Mesendoderm (in vitro differentiated cells): ENCODE data around the gene ZNF579.
A peak's percentile ranks its signal among the peaks of the same experiment; 100 is the strongest.
"Not testable (repeated sequence)": the region's sequence is repeated elsewhere in the genome, so short reads cannot be mapped to it uniquely, and the experiment has no call there.

Experiments used
- DNase-seq: peaks from one replicate; pipeline ENCODE4 v3.0.0; 2013
- H2AK5ac ChIP-seq: 2 replicates; pipeline ENCODE4 v1.6.1; 2013; ENCODE audit warnings: low read length, inconsistent platforms
- H2BK120ac ChIP-seq: 2 replicates; pipeline ENCODE4 v1.6.1; 2013; ENCODE audit warnings: low read depth, mild to moderate bottlenecking, low read length, moderate library complexity, mixed read lengths
- H2BK15ac ChIP-seq: replicated peaks from 2 replicates; pipeline ENCODE4 v1.6.1; 2013; ENCODE audit warnings: low read depth, mild to moderate bottlenecking, moderate library complexity
- H2BK5ac ChIP-seq: 2 replicates; pipeline ENCODE4 v1.6.1; 2013; ENCODE audit warnings: low read length, inconsistent platforms
- H3K18ac ChIP-seq: 2 replicates; pipeline ENCODE4 v1.6.1; 2013; ENCODE audit warnings: mild to moderate bottlenecking, low read length, mixed read lengths
- H3K23ac ChIP-seq: one replicate; pipeline ENCODE4 v1.6.1; 2013; ENCODE audit warnings: low read length
- H3K27ac ChIP-seq: 2 replicates; pipeline ENCODE4 v1.5.1; 2013; ENCODE audit warnings: low read depth, mild to moderate bottlenecking, inconsistent platforms, low read length, moderate library complexity
- H3K27me3 ChIP-seq: 2 replicates; pipeline ENCODE4 v1.6.1; 2013; ENCODE audit warnings: low read length, control low read depth, mild to moderate bottlenecking, inconsistent platforms; ENCODE audit not compliant: insufficient read depth, poor library complexity
- H3K36me3 ChIP-seq: 2 replicates; pipeline ENCODE4 v1.6.1; 2013; ENCODE audit warnings: low read length, inconsistent platforms; ENCODE audit not compliant: control insufficient read depth, insufficient read depth
- H3K4ac ChIP-seq: one replicate; pipeline ENCODE4 v1.6.1; 2013; ENCODE audit warnings: low read depth, mild to moderate bottlenecking, low read length, moderate library complexity
- H3K4me1 ChIP-seq: 2 replicates; pipeline ENCODE4 v1.6.1; 2013; ENCODE audit warnings: low read depth, low read length, inconsistent platforms; ENCODE audit not compliant: control insufficient read depth
- H3K4me2 ChIP-seq: 2 replicates; pipeline ENCODE4 v1.6.1; 2013; ENCODE audit warnings: low read length
- H3K4me3 ChIP-seq: 2 replicates; pipeline ENCODE4 v1.5.1; 2013; ENCODE audit warnings: mild to moderate bottlenecking, low read length
- H3K56ac ChIP-seq: one replicate; pipeline ENCODE4 v1.6.1; 2013; ENCODE audit warnings: low read length
- H3K79me1 ChIP-seq: 2 replicates; pipeline ENCODE4 v1.6.1; 2013; ENCODE audit warnings: low read length, inconsistent platforms
- H3K79me2 ChIP-seq: 2 replicates; pipeline ENCODE4 v1.6.1; 2013; ENCODE audit warnings: mild to moderate bottlenecking, low read length; ENCODE audit not compliant: control insufficient read depth, insufficient read depth
- H3K9ac ChIP-seq: 2 replicates; pipeline ENCODE4 v1.6.1; 2013; ENCODE audit warnings: low read length, inconsistent platforms
- H4K5ac ChIP-seq: one replicate; pipeline ENCODE4 v1.6.1; 2013; ENCODE audit warnings: low read length
- H4K8ac ChIP-seq: one replicate; pipeline ENCODE4 v1.6.1; 2013; ENCODE audit warnings: low read depth, mild to moderate bottlenecking, control low read depth, low read length, moderate library complexity
- WGBS: extraction: QIAGEN DNeasy Blood & Tissue Kit; methylation state at CpG from one replicate; pipeline ENCODE4 v1.1.7; 2013; ENCODE audit warnings: low lambda C conversion rate, missing lambda C conversion rate; ENCODE audit not compliant: insufficient coverage; ENCODE audit errors: extremely low coverage; 5-methylcytosine and 5-hydroxymethylcytosine counted together

Gene ZNF579

GRCh38 chr19:55584871-55585270 is 4.2 kb upstream of the ZNF579 start:
- Histone ChIP-seq H3K23ac (no peak overlapping the region), H3K79me1 (peaks cover under 1% of the 10 kb centered on the region), H3K79me2 (peaks cover 3% of the 10 kb centered on the region), H3K9ac (no peak overlapping the region), H3K4me2 (no peak overlapping the region), H3K4me1 (no peaks in the 10 kb centered on the region), H2AK5ac (no peak overlapping the region), H3K56ac (no peak overlapping the region), H4K8ac (no peak overlapping the region), H2BK120ac (no peak overlapping the region), H3K36me3 (no peaks in the 10 kb centered on the region), H4K5ac (no peak overlapping the region), H2BK5ac (no peak overlapping the region), H3K27me3 (no peaks in the 10 kb centered on the region), H3K4ac (no peak overlapping the region), H3K18ac (no peak overlapping the region), H3K4me3 (no peak overlapping the region), H2BK15ac (no peak overlapping the region), H3K27ac (no peak overlapping the region)
- no CpG with 5 or more reads among the region's 11 CpGs for WGBS
- DNase-seq, result no peak

- H3K4ac ChIP-seq, H2BK15ac ChIP-seq, H3K56ac ChIP-seq, H3K18ac ChIP-seq, H3K27me3 ChIP-seq, H3K79me1 ChIP-seq, H4K8ac ChIP-seq, H4K5ac ChIP-seq, H3K4me2 ChIP-seq, H3K9ac ChIP-seq, H3K23ac ChIP-seq, H2BK5ac ChIP-seq, H2BK120ac ChIP-seq, DNase-seq, H3K4me3 ChIP-seq, H3K36me3 ChIP-seq, H3K79me2 ChIP-seq, H2AK5ac ChIP-seq, H3K4me1 ChIP-seq, H3K27ac ChIP-seq: not testable (repeated sequence)
- WGBS, result no CpG with 5 or more reads among the region's 8 CpGs
Observed at GRCh38 chr19:55583897-55584296, 3.2 kb upstream of the ZNF579 start.

GRCh38 chr19:55582284-55582683 is 1.6 kb upstream of the ZNF579 start:
- not testable (repeated sequence) for H4K8ac ChIP-seq, H3K27ac ChIP-seq

GRCh38 chr19:55581823-55582223 is 1.2 kb upstream of the ZNF579 start:
- Histone ChIP-seq H3K4me1 (no peaks in the 10 kb centered on the region), H3K79me2 (peaks cover 8% of the 10 kb centered on the region), H3K23ac (no peak overlapping the region), H3K4me2 (no peak overlapping the region), H2BK120ac (no peak overlapping the region), H2BK5ac (no peak overlapping the region), H3K4ac (no peak overlapping the region), H2AK5ac (no peak overlapping the region), H4K5ac (no peak overlapping the region), H3K56ac (no peak overlapping the region), H3K18ac (no peak overlapping the region), H3K36me3 (peaks cover 6% of the 10 kb centered on the region), H3K9ac (no peak overlapping the region), H4K8ac (no peak overlapping the region), H3K79me1 (peaks cover 4% of the 10 kb centered on the region), H2BK15ac (no peak overlapping the region), H3K4me3 (no peak overlapping the region), H3K27ac (no peak overlapping the region), H3K27me3 (no peaks in the 10 kb centered on the region)
- DNase-seq, result peak; percentile 23
- no CpG with 5 or more reads among the region's 6 CpGs for whole genome bisulfite sequencing

More at GRCh38 chr19:55582284-55582683, 1.6 kb upstream of the ZNF579 start:
- not testable (repeated sequence) for H3K9ac ChIP-seq, H3K56ac ChIP-seq, H3K4ac ChIP-seq, H3K79me2 ChIP-seq, H3K27me3 ChIP-seq, H2BK15ac ChIP-seq, H2BK120ac ChIP-seq, H3K36me3 ChIP-seq, H2AK5ac ChIP-seq, H3K4me1 ChIP-seq, H4K5ac ChIP-seq, H3K4me3 ChIP-seq, H3K4me2 ChIP-seq, H3K23ac ChIP-seq, H3K79me1 ChIP-seq, H3K18ac ChIP-seq, H2BK5ac ChIP-seq, DNase-seq
- WGBS, result no CpG with 5 or more reads among the region's 4 CpGs

GRCh38 chr19:55581145-55581822 is 636 bp upstream of the ZNF579 start:
- no CpG with 5 or more reads among the region's 12 CpGs for WGBS
- H3K27ac ChIP-seq, result no peak overlapping the region

More at GRCh38 chr19:55581145-55581822, 636 bp upstream of the ZNF579 start:
- H3K4me2 ChIP-seq, result peak overlapping the region; percentile 17
- peaks cover 8% of the 10 kb centered on the region for H3K79me2 ChIP-seq
- H2AK5ac ChIP-seq, result no peak overlapping the region
- H2BK120ac ChIP-seq, result no peak overlapping the region
- DNase-seq, result peak; percentile 56
- peaks cover 4% of the 10 kb centered on the region for H3K79me1 ChIP-seq
- H3K23ac ChIP-seq, result no peak overlapping the region
- H3K9ac ChIP-seq, result peak overlapping the region; percentile 53
- H3K36me3 ChIP-seq, result peaks cover 7% of the 10 kb centered on the region
- H3K18ac ChIP-seq, result no peak overlapping the region
- no peak overlapping the region for H2BK5ac ChIP-seq
- H3K4me3 ChIP-seq, result no peak overlapping the region
- H3K56ac ChIP-seq, result peak overlapping the region; percentile 72
- H4K5ac ChIP-seq, result no peak overlapping the region
- H3K4ac ChIP-seq, result no peak overlapping the region
- no peaks in the 10 kb centered on the region for H3K27me3 ChIP-seq
- no peak overlapping the region for H2BK15ac ChIP-seq
- peak overlapping the region; percentile 100 for H4K8ac ChIP-seq
- no peaks in the 10 kb centered on the region for H3K4me1 ChIP-seq
